T47D (cell line): ENCODE measurements around the gene ARHGEF11.
"Not testable (repeated sequence)": the region's sequence is repeated elsewhere in the genome, so short reads cannot be mapped to it uniquely, and the experiment has no call there.

Experiments
- DNase-seq, 2 experiments: peaks; one replicate each; pipeline versions ENCODE4 v3.0.0 to v3.0.0-alpha.2; 2011 to 2012; ENCODE audit warnings: low read depth in 1 of 2, low spot score in 1 of 2
- JUND ChIP-seq: IDR thresholded peaks from 2 replicates; pipeline ENCODE4 v1.6.1; 2012; ENCODE audit warnings: low read depth
- in situ Hi-C: cut with HindIII; loops from 2 replicates; pipeline ENCODE4 v1.10.0; 2016; ENCODE audit warnings: low sequenced_read_pairs, low pct_unique_long_range_greater_than_20kb

Gene ARHGEF11

DNA sequence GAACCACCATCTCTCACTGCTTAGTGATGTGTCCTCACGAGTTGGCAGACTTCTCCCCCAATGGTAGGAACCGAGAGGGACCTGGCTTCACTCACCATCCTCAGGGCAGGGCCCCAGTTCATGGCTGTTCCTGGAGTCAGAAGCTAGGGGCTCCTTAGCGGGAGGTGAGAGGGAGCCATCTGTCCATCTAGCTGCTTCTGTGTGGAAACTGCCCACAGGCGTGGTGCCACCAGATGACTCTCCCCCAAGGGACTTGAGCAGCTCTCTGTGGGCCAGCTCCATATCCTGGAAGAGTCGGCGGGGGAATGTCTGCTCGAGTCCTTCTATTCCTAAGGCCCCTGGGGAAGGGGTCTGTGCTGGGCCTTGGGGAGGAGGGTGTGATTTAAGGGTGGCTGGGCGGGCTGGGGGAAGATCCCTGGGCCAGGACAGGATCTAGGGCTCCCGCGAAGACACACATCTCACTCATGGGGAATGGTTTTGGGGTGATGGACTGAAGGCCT lies 108.8 kb downstream of the ARHGEF11 start:
- in situ Hi-C loops = no loop called here
- no peak for TF ChIP-seq JUND
- no peak for DNase-seq

DNA sequence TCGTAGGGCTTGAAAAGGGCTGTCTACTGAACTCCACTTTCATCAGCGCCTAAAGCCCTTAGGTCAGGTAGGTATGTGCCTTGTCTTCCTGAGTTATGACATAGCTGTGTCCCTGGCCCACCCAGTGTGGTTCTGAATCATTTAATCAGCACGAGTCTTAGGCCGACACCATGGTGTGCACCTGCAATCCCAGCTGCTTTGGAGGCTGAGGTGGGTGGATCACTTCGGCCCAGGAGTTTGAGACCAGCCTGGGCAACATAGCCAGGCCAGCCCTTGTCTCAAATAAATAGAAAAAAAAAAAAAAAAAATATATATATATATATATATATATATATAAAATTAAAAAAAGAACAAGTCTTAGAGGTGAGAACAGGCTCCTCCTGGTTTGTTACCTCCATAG lies 109.4 kb downstream of the ARHGEF11 start:
- in situ Hi-C loops = no loop called here
- TF ChIP-seq JUND = no peak
- DNase-seq = no peak

DNA sequence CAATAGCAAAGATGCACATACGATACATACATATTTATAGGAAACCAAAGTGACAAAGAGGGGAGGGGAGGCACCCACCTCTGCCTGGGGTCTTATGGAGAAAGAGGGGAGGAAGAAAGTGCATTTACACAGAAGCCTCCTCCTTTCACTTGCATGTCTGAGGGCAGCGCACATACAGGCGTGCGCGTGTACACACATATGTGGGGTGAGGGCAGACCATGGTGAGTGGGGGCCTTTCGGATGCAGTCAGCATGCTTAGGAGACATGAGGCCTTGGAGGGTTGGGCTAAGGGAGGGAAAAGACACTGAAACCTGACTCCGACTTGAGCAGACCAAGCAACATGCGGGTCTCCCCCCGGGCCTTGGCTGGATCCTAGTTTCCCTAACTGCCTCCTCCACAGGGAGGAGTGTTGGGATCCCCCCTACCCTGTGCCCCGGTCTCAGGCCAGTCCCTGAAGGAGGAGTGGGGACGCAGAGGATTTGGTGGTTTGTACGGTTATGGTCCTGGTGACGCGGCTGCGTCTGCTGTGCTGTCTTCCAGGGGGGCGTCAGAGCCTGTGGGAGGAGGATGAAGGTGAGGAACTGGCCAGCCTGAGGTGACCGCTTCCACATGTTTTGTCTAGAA lies 109.9 kb downstream of the ARHGEF11 start:
- no peak for DNase-seq
- in situ Hi-C loops = no loop called here
- TF ChIP-seq JUND = no peak

DNA sequence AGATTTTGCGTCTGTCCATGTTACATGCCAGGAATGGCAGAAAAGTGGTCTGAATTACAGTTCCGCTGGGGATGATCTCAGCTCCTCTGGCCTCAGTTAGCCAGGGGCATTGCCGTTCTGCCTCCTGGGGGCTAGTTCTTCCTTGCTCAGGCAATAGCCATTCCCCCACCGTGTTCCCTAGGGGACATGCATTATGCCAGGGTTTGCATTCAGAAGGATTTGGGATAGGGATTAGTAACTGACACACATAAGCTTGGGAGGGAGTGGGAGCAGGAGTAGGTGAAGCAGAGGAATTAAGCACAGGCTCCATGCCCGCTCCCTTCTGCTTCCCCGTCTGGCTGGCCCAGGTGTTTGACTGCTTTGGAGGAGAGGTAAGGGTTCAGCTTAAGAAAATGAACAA lies 112.4 kb downstream of the ARHGEF11 start:
- in situ Hi-C loops = no loop called here
- DNase-seq = no peak
- no peak for TF ChIP-seq JUND

DNA sequence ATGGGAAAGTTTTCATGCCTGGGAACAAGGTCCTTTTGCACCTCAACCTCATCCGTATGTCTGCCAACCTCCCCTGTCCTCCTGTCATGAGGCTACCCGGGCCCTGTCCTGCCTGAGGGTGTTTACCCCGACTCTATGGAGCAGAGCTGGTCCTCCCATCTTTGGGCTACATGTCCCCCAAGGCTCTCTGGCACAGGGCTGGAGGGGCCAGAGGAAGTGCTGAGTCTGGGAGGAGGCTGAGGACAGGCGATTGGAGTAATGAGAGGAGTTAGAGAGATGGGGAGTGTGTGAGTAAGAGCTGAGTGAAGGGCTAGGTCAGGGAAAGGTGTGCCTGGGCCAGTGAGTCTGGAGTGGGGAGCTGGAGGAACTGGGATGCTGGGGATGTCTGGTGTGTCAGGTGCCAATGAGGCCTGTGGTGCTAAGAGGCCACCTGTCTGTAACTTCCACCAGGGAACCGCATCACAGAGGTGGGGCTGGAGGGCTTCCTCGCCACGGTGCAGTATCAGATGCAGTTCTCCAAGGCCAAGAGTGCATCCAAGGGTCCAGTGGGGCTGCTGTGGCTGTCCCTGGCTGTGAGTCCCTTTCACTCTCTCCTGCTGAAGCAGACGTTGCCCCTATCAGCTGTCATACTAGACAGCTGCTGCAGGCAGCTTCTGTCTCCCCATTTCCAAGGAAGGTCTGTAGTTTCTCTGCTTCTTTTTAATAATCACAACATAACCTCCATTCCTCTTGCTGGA lies 113.4 kb downstream of the ARHGEF11 start:
- TF ChIP-seq JUND = no peak

DNA sequence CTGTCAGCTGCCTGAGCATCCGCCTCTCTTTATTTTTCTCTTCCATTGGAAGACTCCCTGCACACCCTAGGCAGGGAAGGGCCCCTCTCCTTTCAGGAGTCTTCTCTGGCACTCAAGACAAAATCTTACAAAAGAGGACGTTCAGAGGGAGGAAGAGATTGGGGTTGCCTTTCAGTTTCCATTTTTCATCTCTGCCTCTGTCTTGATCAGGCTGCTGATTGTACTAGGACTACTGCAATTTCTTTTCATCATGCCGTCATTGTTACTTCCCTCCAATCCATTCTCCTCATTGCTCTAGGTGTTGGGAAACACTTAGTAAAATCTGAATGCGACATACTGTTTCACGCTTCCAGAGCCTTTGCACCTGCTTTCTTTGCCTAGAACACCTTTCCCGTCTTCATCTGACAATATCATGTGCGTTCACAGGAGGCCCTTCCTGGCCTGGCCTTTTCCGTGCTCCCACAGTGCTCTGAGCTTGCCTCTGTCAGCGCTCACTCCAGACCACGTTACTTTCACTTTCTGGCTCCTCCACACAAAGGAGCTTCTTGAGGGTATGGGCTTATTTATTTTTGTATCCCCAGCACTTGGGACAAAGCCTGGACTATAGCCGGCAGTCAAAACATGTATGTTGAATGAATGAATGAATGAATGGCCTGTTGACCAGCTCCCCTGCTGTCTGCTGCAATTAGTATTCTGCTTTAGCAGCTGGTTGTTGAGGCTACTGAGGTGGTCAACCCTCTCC lies 114.2 kb downstream of the ARHGEF11 start:
- TF ChIP-seq JUND = no peak
- in situ Hi-C loops = no loop called here
- no peak for DNase-seq

More for the DNA sequence above, 113.4 kb downstream of the ARHGEF11 start:
- in situ Hi-C loops = no loop called here
- no peak for DNase-seq

DNA sequence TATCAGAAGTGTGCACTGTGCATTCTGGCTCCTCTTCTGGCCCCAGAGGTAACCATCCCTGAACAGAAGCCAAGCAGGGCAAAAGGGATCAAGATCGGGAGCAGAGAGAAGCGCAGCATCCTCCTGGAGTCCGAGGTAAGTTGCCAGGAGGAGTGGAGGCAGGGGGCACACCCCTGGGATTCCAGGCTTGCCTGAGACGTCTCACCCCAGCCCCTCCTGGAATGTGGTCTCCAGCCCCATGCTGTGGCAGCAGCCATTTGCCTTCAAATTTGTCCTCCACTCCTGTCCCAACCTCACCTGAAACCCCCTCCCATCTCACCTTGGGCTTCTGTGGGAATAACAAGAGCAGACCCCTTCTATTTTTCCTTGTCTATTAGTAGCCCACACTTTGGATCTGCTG lies 115.1 kb downstream of the ARHGEF11 start:
- no peak for TF ChIP-seq JUND
- in situ Hi-C loops = no loop called here
- no peak for DNase-seq

DNA sequence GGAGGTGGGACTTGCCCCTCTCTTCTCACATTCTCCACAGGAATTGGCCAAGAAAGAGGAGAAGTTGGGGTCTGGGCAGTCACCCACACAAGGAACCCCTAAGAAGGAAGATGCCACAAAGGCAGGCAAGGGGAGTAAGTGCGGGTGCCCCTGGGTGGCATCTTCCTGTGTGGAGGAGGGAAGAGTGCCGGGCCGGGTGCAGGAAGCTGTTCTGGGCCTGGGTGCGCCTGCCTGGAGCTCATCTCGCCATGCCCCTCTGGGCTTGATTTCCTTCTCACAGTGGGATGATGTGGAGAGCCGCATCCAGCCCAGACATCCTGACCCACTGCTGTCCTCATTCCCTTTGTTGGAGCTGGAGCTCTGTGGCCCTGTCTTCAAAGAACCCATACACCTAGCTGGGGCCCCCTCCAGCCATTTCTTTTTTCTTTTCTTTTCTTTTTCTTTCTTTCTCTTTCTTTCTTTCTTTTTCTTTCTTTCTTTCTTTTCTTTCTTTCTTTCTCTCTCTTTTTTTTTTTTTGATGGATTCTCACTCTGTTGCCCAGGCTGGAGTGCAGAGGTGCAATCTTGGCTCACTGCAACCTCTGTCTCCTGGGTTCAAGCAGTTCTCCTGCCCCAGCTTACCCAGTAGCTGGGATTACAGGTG lies 115.8 kb downstream of the ARHGEF11 start:
- no peak for DNase-seq
- TF ChIP-seq JUND = no peak
- in situ Hi-C loops = no loop called here

DNA sequence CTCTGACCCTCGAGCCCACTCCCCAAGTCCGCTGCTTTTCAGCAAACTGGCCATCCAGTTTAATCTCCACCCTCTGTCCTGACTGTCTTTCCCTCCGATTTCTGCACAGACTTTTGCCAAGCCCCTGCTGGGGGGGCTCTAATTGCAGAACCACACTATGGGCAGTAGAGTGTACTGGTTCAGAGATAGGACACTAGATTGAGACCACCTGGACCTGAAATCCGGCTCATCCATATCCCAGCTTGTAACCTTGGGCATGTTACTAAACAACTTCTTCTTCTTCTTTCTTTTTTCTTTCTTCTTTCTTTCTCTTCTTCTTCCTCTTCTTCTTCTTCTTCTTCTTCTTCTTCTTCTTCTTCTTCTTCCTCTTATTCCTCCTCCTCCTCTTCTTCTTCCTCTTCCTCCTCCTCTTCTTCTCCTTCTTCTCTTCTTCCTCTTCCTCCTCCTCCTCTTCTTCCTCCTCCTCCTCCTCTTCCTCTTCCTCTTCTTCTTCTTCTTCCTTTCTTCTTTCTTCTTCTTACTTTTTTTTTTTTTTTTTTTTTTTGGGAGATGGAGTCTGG lies 117.4 kb downstream of the ARHGEF11 start:
- DNase-seq = no peak
- no peak for TF ChIP-seq JUND
- in situ Hi-C loops = no loop called here

DNA sequence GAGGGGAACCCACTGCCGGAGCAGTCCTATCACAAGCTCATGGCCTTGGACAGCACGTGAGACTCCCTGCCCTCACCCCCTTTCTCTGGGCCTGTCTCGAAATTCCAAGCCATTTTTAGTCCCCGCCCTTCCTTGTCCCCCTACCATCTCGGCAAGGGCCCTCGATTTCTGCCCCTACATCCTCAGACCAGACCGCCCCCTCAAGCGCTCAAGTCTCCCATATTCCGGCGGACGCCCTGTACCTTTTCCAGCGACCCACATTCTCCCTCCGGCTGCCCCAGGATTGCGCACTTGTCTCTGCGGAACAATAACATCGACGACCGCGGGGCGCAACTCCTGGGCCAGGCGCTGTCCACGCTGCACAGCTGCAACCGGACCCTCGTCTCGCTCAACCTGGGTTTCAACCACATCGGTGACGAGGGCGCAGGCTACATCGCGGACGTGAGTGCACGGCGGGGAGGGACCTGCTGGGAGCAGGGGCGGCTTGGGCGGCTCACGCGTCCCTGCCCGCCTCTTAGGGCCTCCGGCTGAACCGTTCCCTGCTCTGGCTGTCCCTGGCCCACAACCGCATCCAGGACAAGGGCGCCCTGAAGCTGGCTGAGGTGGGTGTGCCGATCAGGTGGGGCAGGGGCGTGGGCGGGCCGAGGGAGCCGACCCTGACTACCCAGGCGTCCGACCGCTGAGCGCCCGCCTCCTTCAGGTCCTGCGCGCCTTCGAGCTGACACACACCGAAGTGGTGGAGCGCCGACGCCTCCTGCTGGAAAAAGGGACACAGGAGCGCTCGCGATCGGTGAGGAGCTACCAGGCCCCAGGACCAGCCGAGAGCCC lies 118.1 kb downstream of the ARHGEF11 start:
- DNase-seq = peak; percentile 87 to 91
- in situ Hi-C loops = no loop called here
- no peak for TF ChIP-seq JUND

DNA sequence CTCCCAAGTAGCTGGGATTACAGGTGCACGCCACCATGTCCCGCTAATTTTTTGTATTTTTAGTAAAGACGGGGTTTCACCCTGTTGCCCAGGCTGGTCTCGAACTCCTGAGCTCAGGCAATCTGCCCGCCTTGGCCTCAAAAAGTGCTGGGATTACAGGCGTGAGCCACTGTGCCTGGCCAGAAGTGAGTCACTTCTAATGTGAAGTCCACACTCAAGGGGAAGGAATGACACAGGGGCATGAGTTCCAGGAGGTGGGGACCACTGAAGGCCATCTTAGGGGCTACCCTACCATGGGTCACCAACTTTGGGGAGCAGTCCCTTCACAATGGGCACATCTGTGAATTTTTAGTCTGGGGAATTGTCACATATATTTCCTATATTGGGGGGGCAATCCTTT lies 118.8 kb downstream of the ARHGEF11 start:
- DNase-seq, in situ Hi-C loops: not testable (repeated sequence)

DNA sequence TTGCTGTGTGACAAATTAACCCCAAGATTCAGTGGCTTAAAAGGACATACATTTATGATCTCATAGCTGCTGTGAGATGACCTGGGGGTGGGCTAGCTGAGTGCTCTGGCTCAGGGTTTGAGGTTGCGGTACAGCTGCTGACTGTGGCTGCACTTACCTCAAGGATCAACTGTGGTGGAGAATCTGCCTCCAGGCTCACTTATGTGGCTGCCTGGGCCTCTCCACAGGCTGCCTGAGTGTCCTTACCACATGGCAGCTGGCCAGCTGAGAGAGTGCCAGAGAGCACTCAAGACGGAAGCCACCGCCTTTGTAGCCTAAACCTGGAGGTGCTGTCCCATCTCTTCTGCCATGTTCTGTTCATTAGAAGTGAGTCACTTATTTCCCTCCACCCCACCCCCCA lies 119.4 kb downstream of the ARHGEF11 start:
- in situ Hi-C loops = no loop called here
- TF ChIP-seq JUND = no peak
- DNase-seq = peak in 1 of 2 experiments; percentile 84
